ENCODE data around the gene SDHC.

Gene SDHC, protein sequence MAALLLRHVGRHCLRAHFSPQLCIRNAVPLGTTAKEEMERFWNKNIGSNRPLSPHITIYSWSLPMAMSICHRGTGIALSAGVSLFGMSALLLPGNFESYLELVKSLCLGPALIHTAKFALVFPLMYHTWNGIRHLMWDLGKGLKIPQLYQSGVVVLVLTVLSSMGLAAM

DNA sequence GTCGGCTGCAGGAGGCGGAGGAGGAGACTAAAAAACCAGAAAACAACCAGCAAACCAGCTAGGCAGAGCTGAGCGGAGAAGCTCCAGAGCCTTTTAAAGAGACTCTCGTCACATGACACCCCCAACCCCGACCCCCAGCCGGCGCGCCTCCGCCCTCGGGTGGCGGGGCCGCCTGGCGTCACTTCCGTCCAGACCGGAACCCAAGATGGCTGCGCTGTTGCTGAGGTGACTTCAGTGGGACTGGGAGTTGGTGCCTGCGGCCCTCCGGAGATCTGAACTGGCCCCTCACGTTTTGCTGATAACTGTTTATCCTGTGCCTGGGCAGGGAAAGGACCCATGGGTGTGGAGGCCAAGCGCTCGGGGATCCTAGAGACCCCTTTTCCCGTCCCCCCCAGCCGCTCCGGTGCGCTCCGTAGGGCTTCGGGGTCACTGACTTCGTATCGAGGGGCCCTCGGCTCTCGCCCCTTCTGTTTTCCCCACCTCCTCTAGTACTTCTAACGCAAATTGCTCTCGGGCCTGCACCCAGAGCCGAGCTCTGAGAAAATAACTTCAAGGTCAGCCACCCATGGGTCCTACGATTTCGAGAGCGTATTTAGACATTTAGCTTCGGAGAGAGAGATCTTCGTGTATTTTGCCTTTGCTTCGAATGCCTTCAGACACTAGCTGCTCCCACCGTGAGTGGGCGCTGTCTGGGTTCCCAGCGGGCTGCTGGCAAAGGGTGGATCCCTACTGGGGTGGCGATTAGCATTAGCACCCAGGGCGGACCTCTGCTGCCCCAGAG is at the start of gene SDHC:
Gene SDHC (plus strand): TSS at position 181 of the 781 bp plus-strand sequence. CDS start 25 bp downstream, at position 206.
- peak; percentile 89 for DNase-seq

DNA sequence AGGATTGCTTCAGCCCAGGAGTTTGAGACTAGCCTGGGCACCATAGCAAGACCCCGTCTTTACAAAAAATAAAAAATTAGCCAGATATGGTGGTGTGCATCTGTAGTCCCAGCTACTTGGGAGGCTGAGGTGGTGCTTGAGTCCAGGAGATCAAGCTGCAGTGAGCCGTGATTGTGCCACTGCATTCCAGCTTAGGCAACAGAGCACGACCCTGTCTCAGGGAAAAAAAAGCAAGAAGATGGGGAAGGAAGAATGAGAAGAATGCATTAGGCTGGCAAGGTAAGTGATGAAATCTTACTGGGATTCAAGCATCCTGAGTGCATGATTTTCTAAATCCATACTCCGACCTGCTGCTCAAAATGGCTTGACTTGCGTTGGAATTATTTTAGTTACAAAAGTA is 48.9 kb upstream of the SDHC start:
- DNase-seq: no peak

DNA sequence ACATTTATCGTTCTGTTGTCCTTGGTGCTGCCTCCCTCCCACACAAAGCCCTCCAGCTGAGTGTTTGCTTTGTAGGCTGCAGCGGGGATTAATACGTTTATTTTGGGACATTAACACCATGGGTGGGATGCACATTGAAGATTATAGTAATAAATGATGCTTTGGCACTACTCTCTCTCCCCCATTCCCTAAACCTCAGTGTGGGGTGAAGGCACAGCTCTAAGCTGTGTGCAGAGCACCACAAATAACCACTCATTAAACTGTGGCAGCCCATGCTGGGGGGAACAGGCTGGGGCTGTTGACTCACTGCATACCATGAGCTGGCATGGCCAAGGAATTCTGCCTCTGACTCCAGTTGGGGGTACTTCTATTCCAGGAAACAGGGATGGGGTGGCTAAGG is 48.0 kb upstream of the SDHC start:
- DNase-seq: peak; percentile 80

DNA sequence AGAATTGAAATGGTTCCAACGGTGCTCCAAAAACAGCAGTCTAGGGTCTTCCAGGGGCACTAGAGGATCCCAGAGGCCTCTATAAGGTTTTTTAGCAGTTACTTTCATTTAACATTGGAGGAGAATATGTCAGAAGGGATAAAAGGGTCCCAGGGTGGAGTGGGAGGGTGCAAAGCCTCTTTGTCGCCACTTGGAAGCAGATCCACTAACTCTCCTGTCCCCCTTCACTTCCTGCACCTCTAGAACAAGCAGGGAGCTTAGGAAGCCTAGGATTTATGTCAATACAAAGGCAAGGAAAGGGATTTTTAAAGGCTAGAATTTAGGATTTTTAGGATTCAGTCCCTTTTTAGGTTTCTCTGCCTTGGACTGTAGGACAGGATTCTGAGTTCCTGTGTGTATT is 47.3 kb upstream of the SDHC start:
- DNase-seq: no peak

DNA sequence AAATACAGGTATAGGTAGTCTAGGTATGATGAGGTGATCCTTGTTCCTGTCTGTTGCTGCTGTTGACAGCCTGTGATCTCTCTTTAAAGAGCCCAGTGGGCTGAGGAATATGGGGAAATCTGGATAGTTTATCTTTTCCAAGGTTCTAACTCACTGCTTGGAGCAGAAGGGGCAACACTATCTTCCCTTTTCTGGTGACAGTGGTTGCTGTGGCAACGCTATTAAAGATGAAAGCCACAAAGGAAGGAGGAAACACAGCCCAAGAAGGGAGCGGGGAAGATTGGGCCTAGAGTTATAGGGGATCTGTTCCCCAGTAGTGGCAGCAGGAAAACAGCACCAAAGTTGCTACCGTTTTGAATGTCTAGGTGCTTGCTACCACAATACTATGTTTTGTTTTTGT is 46.9 kb upstream of the SDHC start:
- DNase-seq: no peak

DNA sequence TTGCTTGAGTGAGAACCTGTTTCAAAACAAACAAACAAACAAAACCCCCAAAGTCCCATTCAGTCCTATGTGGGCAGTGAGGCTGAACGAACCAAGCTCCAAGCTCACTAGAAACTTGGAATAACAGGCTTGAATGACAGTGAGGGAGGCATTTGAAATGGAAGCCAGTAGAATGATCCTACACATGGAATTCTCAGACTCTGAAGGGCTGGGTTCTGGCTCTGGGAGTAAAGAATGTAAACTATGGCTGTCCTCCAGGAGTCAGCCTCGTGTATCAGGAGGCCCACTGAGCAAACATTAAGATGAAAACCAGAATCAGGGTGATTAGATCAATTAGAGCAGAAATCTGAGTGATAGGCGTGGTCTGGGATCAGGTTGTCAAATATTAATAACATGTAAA is 40.8 kb upstream of the SDHC start:
- no peak for DNase-seq

DNA sequence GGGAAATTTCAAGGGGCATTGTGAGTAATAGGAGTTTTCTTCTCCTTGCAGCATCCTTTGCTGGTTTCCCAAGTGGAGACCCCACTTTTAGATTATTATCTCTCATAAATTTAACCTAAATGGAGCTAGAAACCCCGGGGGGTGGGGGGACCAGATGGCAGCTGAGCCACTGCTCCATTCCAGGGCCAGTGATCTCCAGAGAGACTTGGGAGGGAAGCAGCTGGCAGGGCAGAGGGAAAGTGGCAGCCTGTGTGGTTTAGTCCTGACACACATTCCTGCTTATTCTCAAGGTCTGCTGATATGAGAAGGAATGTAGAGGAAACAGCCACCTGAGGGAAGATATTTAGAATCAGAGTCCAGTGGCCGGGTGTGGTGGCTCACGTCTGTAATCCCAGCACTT is 39.3 kb upstream of the SDHC start:
- DNase-seq: no peak

DNA sequence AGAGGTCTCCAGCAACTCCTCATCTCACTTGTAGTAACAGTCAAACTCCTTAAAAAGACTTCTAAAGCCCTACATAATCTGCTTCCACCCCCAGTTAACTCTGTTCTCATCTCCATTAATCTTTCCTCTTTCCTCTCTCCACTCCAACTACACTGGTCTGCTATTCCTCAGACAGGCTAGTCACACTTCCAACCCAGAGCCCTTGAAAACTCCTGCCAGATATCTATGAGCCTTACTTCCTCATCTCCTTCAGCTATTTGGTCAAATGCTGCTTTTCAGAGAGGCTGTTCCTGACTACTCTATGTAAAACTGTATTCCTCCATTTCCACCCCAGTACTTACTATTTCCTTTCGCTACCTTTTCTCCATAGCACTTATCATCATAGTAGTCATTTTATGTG is 31.2 kb upstream of the SDHC start:
- no peak for DNase-seq

DNA sequence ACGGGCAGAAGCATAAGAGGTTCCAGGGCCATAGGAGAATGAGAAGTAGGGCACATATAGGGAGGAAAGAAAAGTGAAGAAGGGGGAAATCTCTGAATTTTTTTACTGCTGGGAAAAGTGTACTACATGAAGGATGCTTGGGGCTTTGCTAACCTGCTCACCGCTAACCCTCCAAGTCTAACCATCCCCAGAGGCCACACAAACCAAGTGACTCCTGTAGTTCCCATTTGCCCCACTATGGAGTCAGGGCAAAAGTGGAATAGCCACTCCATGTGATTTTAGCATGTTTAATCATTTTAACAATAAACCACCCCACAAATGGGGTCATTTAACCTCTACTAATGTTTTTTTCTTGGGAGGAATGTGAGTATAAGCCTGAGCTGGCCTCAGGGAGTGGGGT is 29.1 kb upstream of the SDHC start:
- DNase-seq: no peak

DNA sequence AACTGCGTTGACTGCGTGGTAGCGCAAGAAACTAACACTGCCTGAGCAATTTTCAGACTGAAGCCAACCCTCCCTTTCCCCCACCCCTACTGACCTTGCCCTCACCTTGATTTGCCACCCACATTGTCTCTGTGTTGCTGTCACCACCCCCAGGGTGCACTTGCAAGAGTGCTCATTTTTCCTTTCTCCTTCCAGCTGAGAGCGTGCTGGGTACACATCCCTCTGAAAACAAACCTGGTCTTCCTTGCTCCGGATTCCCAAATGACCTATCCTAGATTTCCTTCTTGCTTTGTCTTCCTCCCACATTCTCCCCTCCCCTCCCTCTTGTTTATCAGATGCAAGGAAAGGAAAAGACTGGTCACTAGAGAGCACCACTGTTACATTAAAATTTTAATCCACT is 28.7 kb upstream of the SDHC start:
- DNase-seq: peak; percentile 18

DNA sequence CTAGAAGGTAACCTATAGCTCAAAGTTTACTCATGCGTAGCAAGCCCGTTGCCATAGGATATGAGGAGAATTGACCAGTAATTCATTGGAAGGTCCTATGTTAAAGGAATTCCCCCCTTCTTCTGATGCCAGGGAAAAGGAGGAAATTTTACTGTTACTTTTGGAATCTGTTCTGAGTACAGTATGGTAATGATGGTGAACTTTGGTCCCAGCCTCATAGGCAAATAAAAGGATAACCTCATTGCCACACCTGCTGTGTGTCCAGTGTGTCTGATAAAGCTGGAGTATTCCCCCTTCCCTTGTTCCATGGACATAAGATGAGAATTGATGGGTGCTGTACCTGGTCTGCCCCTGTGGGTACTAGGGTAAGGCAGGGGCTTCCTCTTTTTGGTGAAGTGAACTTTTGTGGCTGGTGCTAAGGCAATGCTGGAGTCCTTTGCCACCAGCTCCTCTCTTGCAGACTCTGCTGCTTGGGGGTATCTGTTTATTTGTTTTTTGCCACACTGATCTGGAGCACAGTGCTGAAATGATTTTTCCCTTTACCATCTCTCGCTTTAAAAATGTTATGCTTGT is 26.6 kb upstream of the SDHC start:
- no peak for DNase-seq

DNA sequence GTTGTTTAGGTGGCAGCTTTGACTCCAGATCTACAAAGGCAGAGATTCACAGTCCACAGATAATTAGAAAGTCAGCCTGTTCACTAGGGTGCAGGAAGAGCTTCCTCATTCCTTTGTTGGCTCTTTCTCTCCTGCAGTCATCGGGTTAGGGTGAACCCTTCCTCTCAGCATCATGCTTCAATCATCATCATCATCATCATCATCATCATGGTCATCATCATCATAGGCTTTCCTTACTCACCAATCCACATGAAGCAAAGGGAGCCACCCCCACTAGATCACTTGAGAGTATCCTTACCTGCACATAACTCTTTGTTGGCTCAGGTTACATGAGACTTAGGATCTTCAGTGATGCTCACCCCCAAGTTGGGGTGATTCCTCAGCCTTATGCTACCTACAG is 23.4 kb upstream of the SDHC start:
- no peak for DNase-seq

DNA sequence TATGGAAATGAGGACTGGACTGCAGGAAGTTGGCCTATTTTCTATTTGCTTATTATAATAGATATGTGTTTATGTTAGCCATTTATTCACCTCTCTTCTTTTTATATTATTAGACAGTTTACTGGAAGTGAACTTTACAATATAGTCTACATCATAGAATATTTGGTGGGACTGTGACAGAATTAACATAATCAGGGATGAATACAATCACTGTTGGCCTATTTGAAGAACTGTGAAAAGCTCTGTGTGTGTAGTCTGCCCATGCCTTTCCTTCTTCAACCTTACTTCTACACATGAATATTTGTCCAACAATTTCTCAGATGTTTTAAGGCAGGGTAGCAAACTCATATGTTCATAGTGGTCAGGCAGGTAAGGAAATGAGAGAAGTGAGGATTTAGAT is 16.8 kb upstream of the SDHC start:
- no peak for DNase-seq

DNA sequence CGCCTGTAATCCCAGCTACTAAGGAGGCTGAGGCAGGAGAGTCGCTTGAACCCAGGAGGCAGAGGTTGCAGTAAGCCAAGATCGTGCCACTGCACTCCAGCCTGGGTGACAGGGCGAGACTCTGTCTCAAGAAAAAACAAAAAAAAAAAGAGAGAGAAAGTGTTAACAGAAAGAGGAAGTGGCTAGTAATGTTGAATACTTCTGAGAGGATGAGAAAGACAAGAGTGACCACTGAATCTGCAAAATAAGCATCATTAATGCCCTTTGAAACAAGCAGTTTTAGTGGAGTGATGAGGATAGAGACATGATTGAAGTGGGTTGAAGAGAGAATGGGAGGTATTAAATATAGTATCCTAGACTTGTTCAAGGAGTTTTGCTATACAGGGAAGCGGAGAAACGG is 16.1 kb upstream of the SDHC start:
- no peak for DNase-seq

DNA sequence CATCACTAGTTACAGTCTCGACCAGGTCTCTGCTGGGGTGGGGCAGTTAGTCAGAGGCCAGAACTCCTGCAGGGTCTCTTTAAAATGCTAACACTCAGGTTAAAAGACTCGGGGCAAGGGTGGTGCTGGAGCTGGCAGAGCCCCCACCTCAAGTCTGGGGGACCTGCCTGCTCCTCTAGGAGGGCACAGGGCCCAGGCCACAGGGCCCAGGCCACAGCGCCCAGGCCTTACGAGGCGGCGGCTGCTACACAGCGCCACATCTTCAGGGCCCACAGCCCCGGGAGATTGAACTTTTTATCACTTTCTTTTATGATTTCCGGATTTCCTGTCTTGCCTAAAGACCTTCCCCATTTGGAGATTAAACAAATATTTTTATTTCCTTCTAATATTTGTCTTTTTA is 14.8 kb upstream of the SDHC start:
- DNase-seq: no peak

DNA sequence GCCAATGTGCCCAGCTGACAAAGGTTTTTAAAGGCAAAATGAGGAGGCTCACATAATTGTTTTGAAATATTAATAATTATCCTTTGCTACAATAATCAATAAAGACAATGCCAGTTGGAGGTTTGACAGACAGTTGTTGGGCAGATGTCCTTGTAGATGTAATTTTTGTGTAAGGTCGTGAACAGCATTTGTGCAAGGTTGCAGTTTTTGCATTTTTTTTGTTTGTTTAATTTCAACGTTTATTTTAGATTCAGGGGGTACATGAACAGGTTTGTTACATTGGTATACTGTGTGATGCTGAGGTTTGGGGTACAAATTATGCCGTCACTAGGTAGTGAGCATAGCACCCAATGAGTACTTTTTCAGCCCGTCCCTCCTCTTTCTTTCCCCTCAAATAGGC is 13.7 kb upstream of the SDHC start:
- no peak for DNase-seq

DNA sequence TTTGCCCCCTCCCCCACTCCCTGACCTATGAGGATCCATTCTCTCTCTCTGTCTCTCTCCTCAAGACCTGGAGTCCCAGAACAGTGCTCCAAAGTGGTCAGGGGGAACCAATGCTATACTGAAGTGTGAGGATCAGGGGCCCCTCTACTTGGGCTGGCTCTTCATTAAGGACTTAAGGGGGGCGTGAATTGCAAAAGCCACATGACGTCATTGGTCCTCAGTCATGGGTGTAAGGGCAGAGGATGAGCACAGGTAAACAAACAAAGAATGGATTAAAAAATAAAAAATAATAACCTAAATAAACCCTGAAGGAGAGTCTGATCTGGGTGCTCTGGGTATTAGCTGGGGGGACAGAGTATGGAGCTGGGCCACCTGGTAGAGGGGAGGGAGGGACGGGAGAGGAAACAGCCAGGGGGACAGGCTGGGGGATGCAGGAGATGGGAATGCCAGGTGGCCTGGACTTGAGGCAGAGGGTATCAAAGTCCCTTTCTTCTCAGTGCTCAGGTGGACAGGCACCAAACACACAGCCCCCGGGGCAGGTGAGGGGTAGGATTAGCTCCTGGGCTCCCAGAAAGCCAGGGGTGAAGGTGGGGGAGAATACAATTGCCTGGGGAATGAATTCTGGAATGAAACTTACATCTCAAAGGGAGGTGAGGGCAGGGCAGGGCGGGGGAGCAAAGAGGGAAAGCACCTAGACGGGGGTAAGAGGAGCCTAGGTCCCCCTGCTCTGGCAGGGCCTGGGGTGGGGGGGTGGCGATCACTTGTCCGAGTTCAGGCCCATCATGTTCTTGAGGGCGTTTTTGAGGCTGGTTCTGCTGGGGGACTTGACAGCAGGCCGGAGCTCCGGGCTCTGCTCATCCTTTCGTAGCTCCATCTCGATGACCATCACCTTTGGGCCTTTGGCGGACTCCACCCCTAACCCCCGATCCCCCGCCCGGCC is 9.0 kb upstream of the SDHC start:
- peak; percentile 8 for DNase-seq

DNA sequence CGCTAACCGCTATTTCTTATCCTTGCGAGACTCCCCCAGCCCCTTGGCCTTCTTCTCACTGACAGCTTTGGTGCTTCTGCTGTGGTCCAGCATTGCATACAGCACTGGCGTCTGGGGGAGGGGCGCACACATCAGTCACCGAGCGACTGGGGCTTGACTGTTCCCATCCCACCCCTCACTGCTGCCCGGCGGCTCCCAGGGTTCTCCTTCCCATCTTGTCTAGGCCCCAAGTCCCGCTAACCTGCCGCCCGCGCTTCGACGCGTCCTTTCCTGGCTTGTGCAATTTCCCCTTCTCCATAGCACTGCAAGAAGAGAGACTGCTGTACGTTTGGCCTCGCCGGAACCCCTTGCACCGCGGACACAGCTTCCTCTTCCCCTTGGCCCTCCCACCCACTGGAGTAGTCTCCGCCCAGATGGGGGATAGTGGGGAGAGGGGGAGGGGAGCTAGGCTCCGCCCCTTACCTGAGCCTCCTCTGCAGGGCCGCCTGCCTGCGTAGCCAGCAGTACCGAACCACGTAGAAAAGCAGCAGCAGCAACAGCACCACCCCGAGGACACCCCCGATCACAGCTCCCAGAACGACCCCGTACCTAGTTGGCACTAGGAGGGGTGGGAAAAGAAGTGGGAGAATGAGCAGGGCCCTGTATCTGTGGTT is 8.2 kb upstream of the SDHC start:
- DNase-seq: peak; percentile 92

DNA sequence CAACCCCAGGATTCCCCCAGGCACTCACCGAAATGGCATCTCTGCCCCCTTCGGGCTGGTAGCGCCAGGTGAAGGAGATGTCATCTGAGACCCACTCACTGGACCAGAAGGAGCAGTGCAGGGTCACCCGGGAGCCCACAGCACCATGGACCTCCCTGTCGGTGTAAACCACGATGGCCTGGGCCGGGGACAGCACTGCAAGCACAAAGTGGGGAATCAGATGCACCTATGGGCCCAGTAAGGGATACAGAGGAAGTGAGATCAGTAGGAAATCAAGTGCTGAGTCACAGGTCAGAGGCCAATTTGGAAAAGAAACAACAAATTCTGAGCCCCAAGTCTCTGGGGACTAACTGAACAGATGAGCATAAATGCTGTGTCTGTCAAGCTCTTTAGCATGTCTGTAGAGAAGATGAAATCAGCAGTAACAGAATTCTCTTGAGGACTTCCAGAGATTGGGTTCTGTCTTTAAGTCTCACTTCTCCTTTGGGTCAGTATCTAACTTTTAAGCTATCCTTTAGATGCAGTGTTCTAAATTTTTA is 6.9 kb upstream of the SDHC start:
- DNase-seq: no peak

DNA sequence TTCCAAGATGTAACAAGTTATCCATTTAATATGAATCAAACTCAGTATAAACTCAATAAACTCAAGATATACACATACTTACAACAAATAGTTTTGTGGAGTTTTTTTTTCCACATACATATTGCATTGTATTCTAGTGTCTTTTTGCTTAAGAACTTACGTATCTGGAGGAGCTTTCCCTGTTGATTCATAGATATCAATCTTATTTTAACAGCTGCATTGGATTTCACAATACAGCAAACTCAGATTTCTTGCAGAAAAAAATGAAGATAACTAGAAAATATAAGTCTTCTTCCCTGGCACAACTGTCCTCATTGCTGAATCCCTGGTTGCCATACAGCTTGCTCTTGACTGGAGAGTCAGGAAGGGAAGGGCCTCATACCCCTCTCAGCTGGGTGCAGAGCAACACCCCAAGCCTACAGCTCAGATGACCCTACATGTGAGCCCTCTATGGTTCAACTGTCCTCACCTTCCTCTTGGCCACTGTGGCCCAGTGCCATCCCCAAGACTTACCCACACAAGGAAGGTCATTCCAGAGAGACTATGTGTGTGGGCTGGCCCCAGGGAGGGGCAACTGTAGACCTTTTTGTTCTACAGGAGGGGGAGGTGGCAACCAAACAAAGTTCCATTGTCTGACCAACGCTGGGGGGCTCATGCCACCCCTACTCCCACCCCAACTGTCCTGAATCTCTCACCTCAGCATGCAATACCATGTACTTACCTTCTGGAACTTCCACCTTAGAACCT is 6.1 kb upstream of the SDHC start:
- DNase-seq: no peak

DNA sequence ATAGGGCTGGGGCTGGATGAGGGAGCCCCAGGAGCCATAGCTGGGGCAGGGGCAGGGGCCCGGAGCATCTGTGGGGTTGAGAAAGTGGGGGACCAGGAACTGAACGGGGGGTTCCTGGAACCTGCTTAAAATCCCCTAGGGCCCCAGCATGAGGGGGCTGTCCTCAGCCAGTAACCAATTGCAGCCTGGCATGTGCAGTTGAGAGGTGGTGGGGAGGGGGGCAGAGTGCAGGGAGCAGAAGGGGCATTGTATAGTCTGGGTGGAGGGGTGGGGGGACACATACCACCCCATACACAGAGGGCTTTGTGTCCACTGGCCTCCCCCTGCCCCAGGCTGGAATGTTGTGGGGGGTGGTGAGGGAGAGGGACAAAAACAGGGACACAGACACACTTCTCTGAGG is 4.3 kb upstream of the SDHC start, which contains the start of gene MPZ:
Gene MPZ (minus strand): TSS at position 101 of the 400 bp plus-strand sequence. CDS start 63 bp downstream, at position 38.
- no peak for DNase-seq

All from NCI-H146 (cell line).